HepG2 (cell line): ENCODE measurements around the gene SIX3. TPM values are rescaled to one million over a fixed set of nuclear protein-coding genes. Genes with fewer than 3 reads are reported as not detected.

ENCODE experiments used
- ATAC-seq: fragments of 200-7000 bp; cut with Tn5 transposase; 3 replicates; pipeline ENCODE4 v1.9.1; 2020; ENCODE audit warnings: mild to moderate bottlenecking, moderate library complexity
- BruUV-seq: library from RNA; stranded (reverse); fragments of 400-500 nt; replicated peaks from 2 replicates; lab custom pipeline; 2021; lab: Mats Ljungman, UMichigan
- CTCF ChIA-PET: fragments of 300-600 bp; formaldehyde crosslinking; extraction: SDS; loops from one replicate; lab custom pipeline; 2021; ENCODE audit warnings: low total read pairs, inconsistent platforms, low intra/inter-chr PET ratio; lab: Yijun Ruan, JAX
- POLR2A ChIA-PET: fragments of 350-600 bp; sonication (Branson Sonifier 250); formaldehyde crosslinking; loops from one replicate; lab custom pipeline; 2020; ENCODE audit warnings: antibody characterized with exemption, inconsistent platforms; lab: Yijun Ruan, JAX
- DNase-seq: peaks from one replicate; pipeline ENCODE4 v3.0.0-alpha.2; 2015; ENCODE audit warnings: low spot score
- FAIRE-seq: peaks from 3 replicates; lab custom pipeline; 2011; peaks lifted over from hg19 to GRCh38; lab: Jason Lieb, UNC
- H2AFZ ChIP-seq: one replicate; pipeline ENCODE4 v1.6.1; 2011; ENCODE audit warnings: low read length, inconsistent platforms
- H3K27ac ChIP-seq: fragments of 300-600 bp; 3 replicates; pipeline ENCODE4 v1.8.0; 2011; ENCODE audit warnings: mixed run types, mild to moderate bottlenecking, mixed read lengths, low read length, inconsistent platforms; ENCODE audit not compliant: insufficient read depth; ENCODE audit errors: extremely low read length
- H3K27me3 ChIP-seq, 2 experiments: fragments of 200-600 bp in 1 of 2; 2 replicates in 1 of 2; 3 replicates in 1 of 2; pipeline versions ENCODE4 v1.6.0 to v1.8.0; 2011; ENCODE audit warnings: low read length in 2 of 2, mild to moderate bottlenecking in 2 of 2, moderate library complexity in 2 of 2, inconsistent platforms in 1 of 2; ENCODE audit not compliant: insufficient read depth in 2 of 2, control insufficient read depth in 1 of 2
- H3K36me3 ChIP-seq, 2 experiments: fragments of 200-600 bp in 1 of 2; replicated peaks in 1 of 2; 2 replicates in 1 of 2; 3 replicates in 1 of 2; pipeline versions ENCODE4 v1.5.1 to v1.8.0; 2011; ENCODE audit warnings: low read length in 2 of 2, inconsistent platforms in 1 of 2; ENCODE audit not compliant: insufficient read depth in 2 of 2, control insufficient read depth in 1 of 2
- H3K4me1 ChIP-seq: 2 replicates; pipeline ENCODE4 v1.5.1; 2012; ENCODE audit warnings: low read length, inconsistent platforms; ENCODE audit not compliant: insufficient read depth
- H3K4me2 ChIP-seq: 2 replicates; pipeline ENCODE4 v1.6.0; 2011; ENCODE audit warnings: low read depth, low read length, inconsistent platforms
- H3K4me3 ChIP-seq, 3 experiments: fragments of 200-600 bp in 1 of 3; sonication (generic), shearing (Covaris generic) in 1 of 3; replicated peaks in 1 of 3; 2 replicates each; pipeline ENCODE4 v1.5.1; 2011 to 2016; ENCODE audit warnings: low read length in 3 of 3, inconsistent platforms in 2 of 3, low read depth in 2 of 3, mild to moderate bottlenecking in 2 of 3, control low read depth in 1 of 3, mixed read lengths in 1 of 3; ENCODE audit not compliant: insufficient read depth in 1 of 3
- H3K79me2 ChIP-seq: one replicate; pipeline ENCODE4 v1.6.1; 2011; ENCODE audit warnings: low read length, inconsistent platforms; ENCODE audit not compliant: insufficient read depth
- H3K9ac ChIP-seq: 2 replicates; pipeline ENCODE4 v1.6.0; 2011; ENCODE audit warnings: mild to moderate bottlenecking, low read depth, low read length, inconsistent platforms; ENCODE audit not compliant: insufficient read depth
- H3K9me3 ChIP-seq: 2 replicates; pipeline ENCODE4 v1.5.1; 2012; ENCODE audit warnings: mild to moderate bottlenecking, low read length
- H4K20me1 ChIP-seq: 2 replicates; pipeline ENCODE4 v1.6.0; 2011; ENCODE audit warnings: inconsistent platforms, mild to moderate bottlenecking, low read length, moderate library complexity; ENCODE audit not compliant: insufficient read depth
- RXRB ChIP-seq: IDR thresholded peaks from 2 replicates; pipeline ENCODE4 v1.6.1; 2016; ENCODE audit warnings: borderline replicate concordance, missing genetic modification reagents, missing compliant biosample characterization
- ZNF737 ChIP-seq: sonication (generic); formaldehyde crosslinking; IDR thresholded peaks from 2 replicates; pipeline ENCODE4 v1.5.0; 2020; ENCODE audit warnings: missing genetic modification reagents, mild to moderate bottlenecking, borderline replicate concordance
- ZNF761 ChIP-seq: sonication (generic); formaldehyde crosslinking; conservative IDR thresholded peaks from 2 replicates; pipeline ENCODE4 v1.4.0; 2020; ENCODE audit warnings: mild to moderate bottlenecking, missing genetic modification reagents
- WGBS: methylation state at CpG from one replicate; pipeline ENCODE4 v1.1.6; 2017; ENCODE audit warnings: low lambda C conversion rate; 5-methylcytosine and 5-hydroxymethylcytosine counted together
- in situ Hi-C: cut with HindIII; loops from 2 replicates; pipeline ENCODE4 v1.10.0; 2017; ENCODE audit warnings: low pct_unique_long_range_greater_than_20kb; ENCODE audit not compliant: extremely low pct_ligation_motif_present
- intact Hi-C: fragments of 100-400 bp; cut with micrococcal nuclease; formaldehyde crosslinking; loops from one replicate; pipeline ENCODE4 v1.10.0; 2022; ENCODE audit not compliant: unreplicated experiment
- polyA plus RNA-seq, 8 experiments: library from polyadenylated mRNA; depleted of rRNA in 3 of 8; stranded (reverse) in 7 of 8; unstranded in 1 of 8; fragments of >200 nt; fragmentation: Illumina TruSeq in 4 of 8; extraction: Trizol in 4 of 8; gene quantifications; 2 replicates each; pipeline versions ENCODE4 v1.2.1 to v1.2.3, GENCODE V29; 2011 to 2016; ENCODE audit warnings: low read depth in 4 of 8, missing spikeins in 1 of 8, mixed read lengths in 1 of 8; ENCODE audit not compliant: insufficient read depth in 1 of 8
- total RNA-seq, 5 experiments: library from RNA; depleted of rRNA; stranded (reverse); fragments of >200 nt; fragmentation: Illumina TruSeq; extraction: Trizol; gene quantifications; 2 replicates each; pipeline ENCODE4 v1.2.3, GENCODE V29; 2016; ENCODE audit warnings: low read depth in 1 of 5
- TF ChIP-seq, protein P1 (sequence below): sonication (generic); formaldehyde crosslinking; IDR thresholded peaks from 2 replicates; pipeline ENCODE4 v1.4.0; 2020; ENCODE audit warnings: missing genetic modification reagents

The SIX3 gene
- total and polyA plus RNA-seq, 2 of the 13 experiments (the other 11 are each of a cell fraction or from before 2014, with no cell fraction given): not detected

- no peak overlapping the region for H2AFZ ChIP-seq
- H3K27ac ChIP-seq: no peak overlapping the region
- no peaks in the 10 kb centered on the region for H3K36me3 ChIP-seq
- 38% methylated on average over 9 of the region's 9 CpGs for WGBS
- peak; percentile 47; the same call in 2 of the 3 replicates for ATAC-seq
- 0 out of 5 replicates have a peak, but pooled peaks cover 1 to 5% of the 10 kb centered on the region in 2 experiments for H3K27me3 ChIP-seq
- H3K4me2 ChIP-seq: no peak overlapping the region
- H3K9me3 ChIP-seq: no peaks in the 10 kb centered on the region
- no TSS peak for BruUV-seq
- H3K9ac ChIP-seq: no peak overlapping the region
- intact Hi-C loops (loop anchor here (1.0 kb wide), 2 partner anchors 513 to 597 kb away; no protein-coding TSS in a partner anchor), in situ Hi-C loops (loop anchor here (5.0 kb wide), 1 partner anchor 511 kb away; no protein-coding TSS in a partner anchor)
- CTCF ChIA-PET: interaction anchor here (0.6 to 3.9 kb wide), 3 partner anchors 513 to 519 kb away, joined by 3 to 106 read pairs (median 4); no protein-coding TSS in a partner anchor
- H3K4me3 ChIP-seq: no peak overlapping the region
- DNase-seq: no peak
- POLR2A ChIA-PET: no interaction called here
- no peaks in the 10 kb centered on the region for H3K79me2 ChIP-seq
- TF ChIP-seq RXRB (no peak), ZNF761 (CRISPR knock-in tag) (no peak), ZNF737 (CRISPR knock-in tag) (0 out of 2 replicates have a peak, but pooled peaks have one; percentile 25)
- TF ChIP-seq, protein P1, sequence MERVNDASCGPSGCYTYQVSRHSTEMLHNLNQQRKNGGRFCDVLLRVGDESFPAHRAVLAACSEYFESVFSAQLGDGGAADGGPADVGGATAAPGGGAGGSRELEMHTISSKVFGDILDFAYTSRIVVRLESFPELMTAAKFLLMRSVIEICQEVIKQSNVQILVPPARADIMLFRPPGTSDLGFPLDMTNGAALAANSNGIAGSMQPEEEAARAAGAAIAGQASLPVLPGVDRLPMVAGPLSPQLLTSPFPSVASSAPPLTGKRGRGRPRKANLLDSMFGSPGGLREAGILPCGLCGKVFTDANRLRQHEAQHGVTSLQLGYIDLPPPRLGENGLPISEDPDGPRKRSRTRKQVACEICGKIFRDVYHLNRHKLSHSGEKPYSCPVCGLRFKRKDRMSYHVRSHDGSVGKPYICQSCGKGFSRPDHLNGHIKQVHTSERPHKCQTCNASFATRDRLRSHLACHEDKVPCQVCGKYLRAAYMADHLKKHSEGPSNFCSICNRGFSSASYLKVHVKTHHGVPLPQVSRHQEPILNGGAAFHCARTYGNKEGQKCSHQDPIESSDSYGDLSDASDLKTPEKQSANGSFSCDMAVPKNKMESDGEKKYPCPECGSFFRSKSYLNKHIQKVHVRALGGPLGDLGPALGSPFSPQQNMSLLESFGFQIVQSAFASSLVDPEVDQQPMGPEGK: no peak
- TF ChIP-seq, all 625 proteins: peak for 1
- H3K4me1 ChIP-seq: no peaks in the 10 kb centered on the region
- H4K20me1 ChIP-seq: no peaks in the 10 kb centered on the region
- FAIRE-seq: no peak
Measured at GRCh38 chr2:44980751-44981713, 39.5 kb downstream of the SIX3 start.
